GM12878 (cell line): ENCODE results near the gene COX19. TPM values are rescaled to one million over a fixed set of nuclear protein-coding genes. Genes with fewer than 3 reads are reported as not detected.
"Not testable (repeated sequence)": the region's sequence is repeated elsewhere in the genome, so short reads cannot be mapped to it uniquely, and the experiment has no call there.

Source experiments
- ATAC-seq: fragments of 200-7000 bp; cut with Tn5 transposase; 3 replicates; pipeline ENCODE4 v1.9.1; 2020; ENCODE audit warnings: mild to moderate bottlenecking, moderate library complexity
- BruUV-seq: library from RNA; stranded (reverse); fragments of 400-500 nt; replicated peaks from 2 replicates; lab custom pipeline; 2021; lab: Mats Ljungman, UMichigan
- CTCF ChIA-PET: fragments of 300-600 bp; sonication (Branson Sonifier 250); formaldehyde crosslinking; extraction: SDS; loops from one replicate; lab custom pipeline; 2021; ENCODE audit warnings: inconsistent platforms; lab: Yijun Ruan, JAX
- POLR2A ChIA-PET: fragments of 350-600 bp; formaldehyde crosslinking; extraction: SDS; loops from one replicate; lab custom pipeline; 2021; ENCODE audit warnings: inconsistent platforms; lab: Charles Lee
- RAD21 ChIA-PET: fragments of 300-600 bp; sonication (Branson Sonifier 250); formaldehyde crosslinking; loops from one replicate; lab custom pipeline; 2023; ENCODE audit warnings: antibody characterized with exemption; ENCODE audit not compliant: unreplicated experiment; lab: Charles Lee
- SMC1A ChIA-PET: fragments of 300-600 bp; sonication (Branson Sonifier 250); formaldehyde crosslinking; loops from one replicate; lab custom pipeline; 2023; ENCODE audit not compliant: unreplicated experiment, uncharacterized antibody; lab: Charles Lee
- DNase-seq: peaks from one replicate; pipeline ENCODE4 v3.0.0-alpha.2; 2011; ENCODE audit warnings: low read depth, low spot score
- FAIRE-seq: peaks from 3 replicates; lab custom pipeline; 2011; peaks lifted over from hg19 to GRCh38; lab: Jason Lieb, UNC
- H2AFZ ChIP-seq: 2 replicates; pipeline ENCODE4 v1.6.0; 2011; ENCODE audit warnings: low read depth, low read length, control low read depth; ENCODE audit not compliant: control insufficient read depth
- H3K27ac ChIP-seq: 2 replicates; pipeline ENCODE4 v1.5.1; 2011; ENCODE audit warnings: control low read depth; ENCODE audit not compliant: control insufficient read depth, insufficient read depth
- H3K27me3 ChIP-seq, 2 experiments: replicated peaks in 1 of 2; 2 replicates each; pipeline versions ENCODE4 v1.6.0 to v1.6.1; 2011; ENCODE audit warnings: low read length in 1 of 2; ENCODE audit not compliant: control insufficient read depth in 2 of 2, insufficient read depth in 2 of 2
- H3K36me3 ChIP-seq, 2 experiments: 2 replicates each; pipeline ENCODE4 v1.5.1; 2011; ENCODE audit warnings: low read length in 1 of 2; ENCODE audit not compliant: control insufficient read depth in 2 of 2, insufficient read depth in 2 of 2
- H3K4me1 ChIP-seq: 2 replicates; pipeline ENCODE4 v1.6.1; 2011; ENCODE audit warnings: mild to moderate bottlenecking, low read length, moderate library complexity, mixed read lengths; ENCODE audit not compliant: control insufficient read depth, insufficient read depth
- H3K4me2 ChIP-seq: 2 replicates; pipeline ENCODE4 v1.6.0; 2011; ENCODE audit warnings: control low read depth; ENCODE audit not compliant: control insufficient read depth, insufficient read depth
- H3K4me3 ChIP-seq: fragments of 200-600 bp; sonication (generic); 2 replicates; pipeline ENCODE4 v1.5.1; 2016
- H3K79me2 ChIP-seq: 2 replicates; pipeline ENCODE4 v1.6.0; 2011; ENCODE audit warnings: low read length; ENCODE audit not compliant: control insufficient read depth, insufficient read depth
- H3K9ac ChIP-seq: 2 replicates; pipeline ENCODE4 v1.8.0; 2011; ENCODE audit warnings: low read length, control low read depth, mixed read lengths; ENCODE audit not compliant: control insufficient read depth, insufficient read depth
- H3K9me3 ChIP-seq: replicated peaks from 3 replicates; pipeline ENCODE4 v1.5.1; 2011; ENCODE audit warnings: mild to moderate bottlenecking, low read length; ENCODE audit not compliant: control insufficient read depth, insufficient read depth
- H4K20me1 ChIP-seq: 2 replicates; pipeline ENCODE4 v1.6.0; 2011; ENCODE audit not compliant: control insufficient read depth, insufficient read depth
- CHD4 ChIP-seq: fragments of 200-600 bp; sonication (generic); IDR thresholded peaks from 2 replicates; pipeline ENCODE4 v1.6.1; 2016; ENCODE audit warnings: mild to moderate bottlenecking
- WGBS: methylation state at CpG from one replicate; pipeline ENCODE4 v1.1.6; 2016; ENCODE audit warnings: low lambda C conversion rate; ENCODE audit not compliant: insufficient replicate concordance, insufficient coverage; ENCODE audit errors: missing lambda C conversion rate; 5-methylcytosine and 5-hydroxymethylcytosine counted together
- in situ Hi-C: fragments of 300-500 bp; cut with MboI; formaldehyde crosslinking; loops from 9 replicates; pipeline ENCODE4 v1.14.3; 2018; ENCODE audit warnings: mixed read lengths
- intact Hi-C: fragments of 100-400 bp; cut with micrococcal nuclease; formaldehyde crosslinking; loops from one replicate; pipeline ENCODE4 v1.14.2; 2022; ENCODE audit not compliant: unreplicated experiment
- polyA plus RNA-seq, 11 experiments: library from polyadenylated mRNA; depleted of rRNA in 4 of 11; unstranded in 6 of 11; stranded (reverse) in 5 of 11; fragments of >200 nt; fragmentation: Nextera tagmentation in 4 of 11; fragmentation: Illumina TruSeq in 1 of 11; extraction: Ambion mirVana in 4 of 11; extraction: Trizol in 1 of 11; gene quantifications; 1 replicate in 1 of 11; 2 replicates in 10 of 11; pipeline versions ENCODE4 v1.2.1 to v1.2.3, GENCODE V29; 2011 to 2016; ENCODE audit warnings: inconsistent platforms in 2 of 11, missing spikeins in 2 of 11, low read depth in 1 of 11
- total RNA-seq, 4 experiments: library from RNA; depleted of rRNA in 3 of 4; stranded (reverse); fragments of >200 nt in 3 of 4; fragmentation: Illumina TruSeq in 1 of 4; extraction: Trizol in 1 of 4; gene quantifications; 2 replicates each; pipeline versions ENCODE4 v1.2.1 to v1.2.3, GENCODE V29; 2013 to 2021
- TF ChIP-seq, protein P1 (sequence below): IDR thresholded peaks from 2 replicates; pipeline ENCODE4 v1.6.1; 2012; ENCODE audit warnings: low read depth, low read length, improper control_type of control experiment
- TF ChIP-seq, protein P2 (sequence below): fragments of 450-650 bp; IDR thresholded peaks from 2 replicates; pipeline ENCODE4 v1.6.1; 2017; ENCODE audit warnings: mild to moderate bottlenecking, moderate library complexity

The COX19 gene
- total and polyA plus RNA-seq, 10 of the 15 experiments (the other 5 are each of a cell fraction or from before 2014, with no cell fraction given), result 3.7 to 17.9 (median 10.8) TPM

DNA sequence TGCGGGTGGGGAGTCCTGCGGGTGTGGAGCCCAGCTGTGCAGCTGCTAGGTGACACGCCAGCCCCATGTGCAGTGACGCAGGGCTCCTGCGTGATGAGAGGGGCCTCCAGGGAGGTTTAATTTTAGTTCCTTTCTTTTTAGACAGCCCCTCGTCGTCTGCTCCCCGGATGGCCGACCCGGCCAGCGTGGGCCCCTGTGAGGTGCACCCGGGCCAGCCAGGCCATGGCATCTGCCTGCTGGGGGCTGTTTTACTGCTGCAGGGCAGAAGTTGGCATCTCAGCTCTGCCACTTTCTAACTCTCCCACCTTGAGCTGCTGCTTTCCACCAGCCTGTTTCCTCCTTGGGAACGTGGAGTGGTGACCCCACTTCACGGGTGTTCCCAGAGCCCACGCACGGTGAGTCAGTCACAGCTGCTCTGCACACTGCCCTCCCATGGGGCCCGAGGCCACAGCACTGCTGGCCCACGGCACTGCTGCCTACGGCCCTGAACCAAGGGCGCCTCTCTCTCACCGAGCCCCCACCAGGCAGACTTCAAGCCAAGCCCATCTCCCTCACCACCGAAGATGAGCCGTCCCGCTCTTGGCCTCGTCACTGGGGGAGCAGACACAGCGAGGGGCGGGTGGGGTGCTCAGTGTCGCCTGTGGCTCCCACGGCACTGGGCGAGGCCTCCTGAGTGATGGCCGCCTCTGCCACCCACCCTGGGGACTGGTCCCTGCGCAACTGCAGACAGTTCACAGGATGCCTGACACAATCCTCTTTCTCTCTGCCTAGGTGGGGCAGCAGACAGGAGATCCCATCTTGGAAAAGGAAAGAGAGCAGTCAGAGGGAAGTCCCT lies 28.9 kb upstream of the COX19 start (continued):
- TF ChIP-seq, protein P1, sequence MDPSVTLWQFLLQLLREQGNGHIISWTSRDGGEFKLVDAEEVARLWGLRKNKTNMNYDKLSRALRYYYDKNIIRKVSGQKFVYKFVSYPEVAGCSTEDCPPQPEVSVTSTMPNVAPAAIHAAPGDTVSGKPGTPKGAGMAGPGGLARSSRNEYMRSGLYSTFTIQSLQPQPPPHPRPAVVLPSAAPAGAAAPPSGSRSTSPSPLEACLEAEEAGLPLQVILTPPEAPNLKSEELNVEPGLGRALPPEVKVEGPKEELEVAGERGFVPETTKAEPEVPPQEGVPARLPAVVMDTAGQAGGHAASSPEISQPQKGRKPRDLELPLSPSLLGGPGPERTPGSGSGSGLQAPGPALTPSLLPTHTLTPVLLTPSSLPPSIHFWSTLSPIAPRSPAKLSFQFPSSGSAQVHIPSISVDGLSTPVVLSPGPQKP, result no peak
- no peak for TF ChIP-seq CHD4
- TF ChIP-seq, protein P2, sequence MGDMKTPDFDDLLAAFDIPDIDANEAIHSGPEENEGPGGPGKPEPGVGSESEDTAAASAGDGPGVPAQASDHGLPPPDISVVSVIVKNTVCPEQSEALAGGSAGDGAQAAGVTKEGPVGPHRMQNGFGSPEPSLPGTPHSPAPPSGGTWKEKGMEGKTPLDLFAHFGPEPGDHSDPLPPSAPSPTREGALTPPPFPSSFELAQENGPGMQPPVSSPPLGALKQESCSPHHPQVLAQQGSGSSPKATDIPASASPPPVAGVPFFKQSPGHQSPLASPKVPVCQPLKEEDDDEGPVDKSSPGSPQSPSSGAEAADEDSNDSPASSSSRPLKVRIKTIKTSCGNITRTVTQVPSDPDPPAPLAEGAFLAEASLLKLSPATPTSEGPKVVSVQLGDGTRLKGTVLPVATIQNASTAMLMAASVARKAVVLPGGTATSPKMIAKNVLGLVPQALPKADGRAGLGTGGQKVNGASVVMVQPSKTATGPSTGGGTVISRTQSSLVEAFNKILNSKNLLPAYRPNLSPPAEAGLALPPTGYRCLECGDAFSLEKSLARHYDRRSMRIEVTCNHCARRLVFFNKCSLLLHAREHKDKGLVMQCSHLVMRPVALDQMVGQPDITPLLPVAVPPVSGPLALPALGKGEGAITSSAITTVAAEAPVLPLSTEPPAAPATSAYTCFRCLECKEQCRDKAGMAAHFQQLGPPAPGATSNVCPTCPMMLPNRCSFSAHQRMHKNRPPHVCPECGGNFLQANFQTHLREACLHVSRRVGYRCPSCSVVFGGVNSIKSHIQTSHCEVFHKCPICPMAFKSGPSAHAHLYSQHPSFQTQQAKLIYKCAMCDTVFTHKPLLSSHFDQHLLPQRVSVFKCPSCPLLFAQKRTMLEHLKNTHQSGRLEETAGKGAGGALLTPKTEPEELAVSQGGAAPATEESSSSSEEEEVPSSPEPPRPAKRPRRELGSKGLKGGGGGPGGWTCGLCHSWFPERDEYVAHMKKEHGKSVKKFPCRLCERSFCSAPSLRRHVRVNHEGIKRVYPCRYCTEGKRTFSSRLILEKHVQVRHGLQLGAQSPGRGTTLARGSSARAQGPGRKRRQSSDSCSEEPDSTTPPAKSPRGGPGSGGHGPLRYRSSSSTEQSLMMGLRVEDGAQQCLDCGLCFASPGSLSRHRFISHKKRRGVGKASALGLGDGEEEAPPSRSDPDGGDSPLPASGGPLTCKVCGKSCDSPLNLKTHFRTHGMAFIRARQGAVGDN, result peak; percentile 75; the same call in 1 of the 2 replicates

DNA sequence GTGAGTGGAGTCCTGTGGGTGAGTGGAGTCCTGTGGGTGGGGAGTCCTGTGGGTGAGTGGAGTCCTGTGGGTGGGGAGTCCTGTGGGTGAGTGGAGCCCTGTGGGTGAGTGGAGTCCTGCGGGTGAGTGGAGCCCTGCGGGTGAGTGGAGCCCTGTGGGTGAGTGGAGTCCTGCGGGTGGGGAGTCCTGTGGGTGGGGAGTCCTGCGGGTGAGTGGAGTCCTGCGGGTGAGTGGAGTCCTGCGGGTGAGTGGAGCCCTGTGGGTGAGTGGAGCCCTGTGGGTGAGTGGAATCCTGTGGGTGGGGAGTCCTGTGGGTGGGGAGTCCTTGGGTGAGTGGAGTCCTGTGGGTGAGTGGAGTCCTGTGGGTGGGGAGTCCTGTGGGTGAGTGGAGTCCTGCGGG lies 27.1 kb upstream of the COX19 start:
- H3K27ac ChIP-seq, FAIRE-seq, SMC1A ChIA-PET, H3K4me3 ChIP-seq, H3K9me3 ChIP-seq, H3K4me2 ChIP-seq, H3K79me2 ChIP-seq, H3K36me3 ChIP-seq, in situ Hi-C loops, H3K9ac ChIP-seq, H3K27me3 ChIP-seq, H4K20me1 ChIP-seq, BruUV-seq, POLR2A ChIA-PET, RAD21 ChIA-PET, DNase-seq, ATAC-seq, intact Hi-C loops, CTCF ChIA-PET, H2AFZ ChIP-seq: not testable (repeated sequence)
- H3K4me1 ChIP-seq, result peaks cover 21% of the 10 kb centered on the region
- WGBS, result 100% methylated on average over 4 of the region's 7 CpGs

DNA sequence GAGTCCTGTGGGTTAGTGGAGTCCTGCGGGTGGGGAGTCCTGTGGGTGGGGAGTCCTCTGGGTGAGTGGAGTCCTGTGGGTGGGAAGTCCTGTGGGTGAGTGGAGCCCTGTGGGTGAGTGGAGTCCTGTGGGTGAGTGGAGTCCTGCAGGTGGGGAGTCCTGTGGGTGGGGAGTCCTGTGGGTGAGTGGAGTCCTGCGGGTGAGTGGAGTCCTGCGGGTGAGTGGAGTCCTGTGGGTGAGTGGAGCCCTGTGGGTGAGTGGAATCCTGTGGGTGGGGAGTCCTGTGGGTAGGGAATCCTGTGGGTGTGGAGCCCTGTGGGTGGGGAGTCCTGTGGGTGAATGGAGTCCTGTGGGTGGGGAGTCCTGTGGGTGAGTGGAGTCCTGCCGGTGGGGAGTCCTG lies 26.7 kb upstream of the COX19 start:
- H3K79me2 ChIP-seq, BruUV-seq, SMC1A ChIA-PET, intact Hi-C loops, H3K36me3 ChIP-seq, H3K4me3 ChIP-seq, RAD21 ChIA-PET, H4K20me1 ChIP-seq, H3K9ac ChIP-seq, ATAC-seq, H3K27ac ChIP-seq, H3K27me3 ChIP-seq, FAIRE-seq, in situ Hi-C loops, CTCF ChIA-PET, H3K4me2 ChIP-seq, H3K9me3 ChIP-seq, H2AFZ ChIP-seq, POLR2A ChIA-PET, DNase-seq: not testable (repeated sequence)
- WGBS, result 88% methylated on average over 3 of the region's 4 CpGs
- H3K4me1 ChIP-seq, result peaks cover 21% of the 10 kb centered on the region
